Natural killer cell treated with Interleukin-12 subunit alpha and Interleukin-12 subunit beta and Interleukin-15 and Interleukin-18, amount 100 ng/mL, for 72 hours (primary cell): Measurements from ENCODE around the gene PLA2G10. TPM values are rescaled to one million over a fixed set of nuclear protein-coding genes. Genes with fewer than 3 reads are reported as not detected.

Experiments
- total RNA-seq, 2 donors: library from RNA; stranded (reverse); gene quantifications; one replicate each; pipeline ENCODE4 v1.2.3, GENCODE V29; 2022

The PLA2G10 gene
- total RNA-seq, 2 donors from 2014 or later: not detected

Other genes starting within 250 kb of the PLA2G10 start
- gene PARN, start 64.0 kb downstream of the PLA2G10 start, total RNA-seq: 10 to 100 TPM; 25.4 to 50.4 TPM
- gene BFAR, start 61.4 kb downstream of the PLA2G10 start, total RNA-seq: 10 to 100 TPM; 67.0 to 94.4 TPM
- 1 to 10 TPM in 1 of 2 donors, not detected in 1; 1.5 TPM for gene NPIPA3, start 9.1 kb upstream of the PLA2G10 start, total RNA-seq
- under 1 TPM in 1 of 2 donors, not detected in 1; 0.95 TPM for gene NPIPA2, start 48.2 kb upstream of the PLA2G10 start, total RNA-seq
- gene NOMO1, start 139.4 kb upstream of the PLA2G10 start, total RNA-seq: 10 to 100 TPM; 90.2 to 93.8 TPM
- 100 to 1,000 TPM in 1 of 2 donors, 10 to 100 TPM in 1; 63.6 to 156 TPM for gene NPIPA1, start 243.1 kb upstream of the PLA2G10 start, total RNA-seq